ENCODE measurements around the gene IL18BP.
A peak's percentile ranks its signal among the peaks of the same experiment; 100 is the strongest.

DNA sequence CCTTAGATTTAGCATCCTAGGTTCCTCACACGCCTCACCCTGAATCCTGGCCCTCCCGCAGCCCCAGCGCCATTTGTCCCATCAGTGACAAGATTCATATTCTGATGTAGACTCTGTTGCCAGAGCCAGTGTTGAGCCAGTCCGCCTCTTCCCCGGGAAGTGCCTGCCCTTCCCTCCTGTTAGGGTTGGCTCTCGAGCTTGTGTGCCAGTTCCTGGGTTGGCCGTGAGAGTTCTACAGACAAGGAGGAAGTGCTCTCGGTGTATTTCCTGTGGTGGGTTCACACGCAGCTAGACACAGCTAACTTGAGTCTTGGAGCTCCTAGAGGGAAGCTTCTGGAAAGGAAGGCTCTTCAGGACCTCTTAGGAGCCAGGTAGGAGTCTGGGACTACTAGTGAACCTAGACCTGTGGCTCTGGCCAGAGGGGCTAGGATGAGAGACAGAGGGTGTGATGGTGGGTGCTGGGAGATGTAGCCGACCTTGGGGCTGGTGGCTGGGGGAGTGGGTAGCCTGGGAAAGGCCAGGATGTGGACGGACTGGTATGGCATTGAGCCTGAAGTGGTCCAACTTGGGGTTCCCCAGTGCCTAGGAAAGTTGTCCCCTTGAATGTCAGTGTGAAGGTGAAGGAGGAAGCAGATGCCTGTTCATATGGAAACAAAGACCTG is at the start of gene IL18BP:
- TF ChIP-seq, protein P1, sequence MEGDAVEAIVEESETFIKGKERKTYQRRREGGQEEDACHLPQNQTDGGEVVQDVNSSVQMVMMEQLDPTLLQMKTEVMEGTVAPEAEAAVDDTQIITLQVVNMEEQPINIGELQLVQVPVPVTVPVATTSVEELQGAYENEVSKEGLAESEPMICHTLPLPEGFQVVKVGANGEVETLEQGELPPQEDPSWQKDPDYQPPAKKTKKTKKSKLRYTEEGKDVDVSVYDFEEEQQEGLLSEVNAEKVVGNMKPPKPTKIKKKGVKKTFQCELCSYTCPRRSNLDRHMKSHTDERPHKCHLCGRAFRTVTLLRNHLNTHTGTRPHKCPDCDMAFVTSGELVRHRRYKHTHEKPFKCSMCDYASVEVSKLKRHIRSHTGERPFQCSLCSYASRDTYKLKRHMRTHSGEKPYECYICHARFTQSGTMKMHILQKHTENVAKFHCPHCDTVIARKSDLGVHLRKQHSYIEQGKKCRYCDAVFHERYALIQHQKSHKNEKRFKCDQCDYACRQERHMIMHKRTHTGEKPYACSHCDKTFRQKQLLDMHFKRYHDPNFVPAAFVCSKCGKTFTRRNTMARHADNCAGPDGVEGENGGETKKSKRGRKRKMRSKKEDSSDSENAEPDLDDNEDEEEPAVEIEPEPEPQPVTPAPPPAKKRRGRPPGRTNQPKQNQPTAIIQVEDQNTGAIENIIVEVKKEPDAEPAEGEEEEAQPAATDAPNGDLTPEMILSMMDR (IDR thresholded peaks at IDR 0.05 in 2 of 3, conservative IDR thresholded peaks at IDR 0.05 in 1 of 3; ENCODE audit: control insufficient read depth in 2 of 3, extremely low read depth in 1 of 3, insufficient read depth in 1 of 3, low read depth in 3 of 3, low read length in 3 of 3): no peak
- TF ChIP-seq SUZ12 (IDR thresholded peaks at IDR 0.05; ENCODE audit: unreplicated experiment): no peak
- no peak; the same call in 1 of the 2 replicates for TF ChIP-seq POLR2AphosphoS5 (IDR thresholded peaks at IDR 0.05; ENCODE audit: low read length)
- TF ChIP-seq, protein P2, sequence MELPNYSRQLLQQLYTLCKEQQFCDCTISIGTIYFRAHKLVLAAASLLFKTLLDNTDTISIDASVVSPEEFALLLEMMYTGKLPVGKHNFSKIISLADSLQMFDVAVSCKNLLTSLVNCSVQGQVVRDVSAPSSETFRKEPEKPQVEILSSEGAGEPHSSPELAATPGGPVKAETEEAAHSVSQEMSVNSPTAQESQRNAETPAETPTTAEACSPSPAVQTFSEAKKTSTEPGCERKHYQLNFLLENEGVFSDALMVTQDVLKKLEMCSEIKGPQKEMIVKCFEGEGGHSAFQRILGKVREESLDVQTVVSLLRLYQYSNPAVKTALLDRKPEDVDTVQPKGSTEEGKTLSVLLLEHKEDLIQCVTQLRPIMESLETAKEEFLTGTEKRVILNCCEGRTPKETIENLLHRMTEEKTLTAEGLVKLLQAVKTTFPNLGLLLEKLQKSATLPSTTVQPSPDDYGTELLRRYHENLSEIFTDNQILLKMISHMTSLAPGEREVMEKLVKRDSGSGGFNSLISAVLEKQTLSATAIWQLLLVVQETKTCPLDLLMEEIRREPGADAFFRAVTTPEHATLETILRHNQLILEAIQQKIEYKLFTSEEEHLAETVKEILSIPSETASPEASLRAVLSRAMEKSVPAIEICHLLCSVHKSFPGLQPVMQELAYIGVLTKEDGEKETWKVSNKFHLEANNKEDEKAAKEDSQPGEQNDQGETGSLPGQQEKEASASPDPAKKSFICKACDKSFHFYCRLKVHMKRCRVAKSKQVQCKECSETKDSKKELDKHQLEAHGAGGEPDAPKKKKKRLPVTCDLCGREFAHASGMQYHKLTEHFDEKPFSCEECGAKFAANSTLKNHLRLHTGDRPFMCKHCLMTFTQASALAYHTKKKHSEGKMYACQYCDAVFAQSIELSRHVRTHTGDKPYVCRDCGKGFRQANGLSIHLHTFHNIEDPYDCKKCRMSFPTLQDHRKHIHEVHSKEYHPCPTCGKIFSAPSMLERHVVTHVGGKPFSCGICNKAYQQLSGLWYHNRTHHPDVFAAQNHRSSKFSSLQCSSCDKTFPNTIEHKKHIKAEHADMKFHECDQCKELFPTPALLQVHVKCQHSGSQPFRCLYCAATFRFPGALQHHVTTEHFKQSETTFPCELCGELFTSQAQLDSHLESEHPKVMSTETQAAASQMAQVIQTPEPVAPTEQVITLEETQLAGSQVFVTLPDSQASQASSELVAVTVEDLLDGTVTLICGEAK (IDR thresholded peaks at IDR 0.05; ENCODE audit: borderline replicate concordance): no peak
- TF ChIP-seq EGR1 (IDR thresholded peaks at IDR 0.05; ENCODE audit: borderline replicate concordance in 1 of 2, low read depth in 2 of 2, low read length in 2 of 2): 0 out of 3 replicates have a peak, but pooled peaks of 1 of the 2 experiments have one; percentile 13
- TF ChIP-seq, protein P3, sequence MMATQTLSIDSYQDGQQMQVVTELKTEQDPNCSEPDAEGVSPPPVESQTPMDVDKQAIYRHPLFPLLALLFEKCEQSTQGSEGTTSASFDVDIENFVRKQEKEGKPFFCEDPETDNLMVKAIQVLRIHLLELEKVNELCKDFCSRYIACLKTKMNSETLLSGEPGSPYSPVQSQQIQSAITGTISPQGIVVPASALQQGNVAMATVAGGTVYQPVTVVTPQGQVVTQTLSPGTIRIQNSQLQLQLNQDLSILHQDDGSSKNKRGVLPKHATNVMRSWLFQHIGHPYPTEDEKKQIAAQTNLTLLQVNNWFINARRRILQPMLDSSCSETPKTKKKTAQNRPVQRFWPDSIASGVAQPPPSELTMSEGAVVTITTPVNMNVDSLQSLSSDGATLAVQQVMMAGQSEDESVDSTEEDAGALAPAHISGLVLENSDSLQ (IDR thresholded peaks at IDR 0.05): no peak
- no peak for TF ChIP-seq CREM (IDR thresholded peaks at IDR 0.05; ENCODE audit: low read depth)
- no peak for TF ChIP-seq TCF12 (IDR thresholded peaks at IDR 0.05; ENCODE audit: low read depth, low read length)
- TF ChIP-seq FOXK2 (IDR thresholded peaks at IDR 0.05): no peak
- TF ChIP-seq DPF2 (IDR thresholded peaks at IDR 0.05): 0 out of 2 replicates have a peak, but pooled peaks have one; percentile 17

All from GM12878 (cell line).